MG63 (cell line): ENCODE measurements around the gene OSTM1. TPM values are rescaled to one million over a fixed set of nuclear protein-coding genes. Genes with fewer than 3 reads are reported as not detected.

ENCODE experiments used
- DNase-seq: peaks from one replicate; pipeline ENCODE4 v3.0.0-alpha.2; 2020
- H3K27me3 ChIP-seq: fragments of 250-450 bp; sonication (Bioruptor Pico); 2 replicates; pipeline ENCODE4 v1.5.1; 2020; ENCODE audit warnings: mild to moderate bottlenecking, moderate library complexity
- H3K36me3 ChIP-seq: fragments of 250-450 bp; sonication (Bioruptor Pico); 2 replicates; pipeline ENCODE4 v1.5.1; 2020; ENCODE audit warnings: mild to moderate bottlenecking, moderate library complexity
- H3K4me3 ChIP-seq: fragments of 250-450 bp; sonication (Bioruptor Pico); 2 replicates; pipeline ENCODE4 v1.5.1; 2020; ENCODE audit warnings: mild to moderate bottlenecking, moderate library complexity
- H3K9me3 ChIP-seq: fragments of 250-450 bp; sonication (Bioruptor Pico); 2 replicates; pipeline ENCODE4 v1.5.1; 2020; ENCODE audit warnings: mild to moderate bottlenecking, moderate library complexity
- total RNA-seq: library from RNA; depleted of rRNA; stranded (reverse); fragments of >200 nt; shearing (Covaris generic); gene quantifications from 2 replicates; pipeline ENCODE4 v1.2.3, GENCODE V29; 2014; ENCODE audit warnings: low replicate concordance; rRNA removed

OSTM1 gene
- total RNA-seq, result 21.5 and 34.5 TPM in 2 replicates

- DNase-seq, result peak; percentile 91
- Histone ChIP-seq H3K36me3 (no peaks in the 10 kb centered on the region), H3K27me3 (no peaks in the 10 kb centered on the region), H3K4me3 (peak within 1 kb of the TSS; percentile 95), H3K9me3 (no peaks in the 10 kb centered on the region)
These were observed at the start of gene OSTM1 for GRCh38 chr6:108074359-108075144. Gene OSTM1, minus strand, starts transcription at chr6:108074741. Its CDS starts 90 bp downstream, at chr6:108074651.

GRCh38 chr6:108123946-108124345 lies 49.4 kb upstream of the OSTM1 start:
- H3K4me3 ChIP-seq, result no peak overlapping the region
- H3K27me3 ChIP-seq, result no peaks in the 10 kb centered on the region
- H3K36me3 ChIP-seq, result no peaks in the 10 kb centered on the region
- DNase-seq, result no peak
- no peaks in the 10 kb centered on the region for H3K9me3 ChIP-seq

- no peak for DNase-seq
- H3K36me3 ChIP-seq, result no peaks in the 10 kb centered on the region
- H3K27me3 ChIP-seq, result no peaks in the 10 kb centered on the region
- H3K4me3 ChIP-seq, result no peak overlapping the region
- no peaks in the 10 kb centered on the region for H3K9me3 ChIP-seq
These were observed 49.0 kb upstream of the OSTM1 start for GRCh38 chr6:108123481-108123929.

- Histone ChIP-seq H3K4me3 (no peak overlapping the region), H3K27me3 (no peaks in the 10 kb centered on the region)
- DNase-seq, result no peak
These were observed 47.1 kb upstream of the OSTM1 start for GRCh38 chr6:108121612-108122011.

GRCh38 chr6:108120311-108120710 lies 45.8 kb upstream of the OSTM1 start:
- no peaks in the 10 kb centered on the region for H3K36me3 ChIP-seq
- DNase-seq, result no peak
- no peak overlapping the region for H3K4me3 ChIP-seq
- no peaks in the 10 kb centered on the region for H3K9me3 ChIP-seq
- H3K27me3 ChIP-seq, result no peaks in the 10 kb centered on the region

More at GRCh38 chr6:108121612-108122011, 47.1 kb upstream of the OSTM1 start:
- no peaks in the 10 kb centered on the region for H3K36me3 ChIP-seq
- no peaks in the 10 kb centered on the region for H3K9me3 ChIP-seq

GRCh38 chr6:108119769-108120141 lies 45.2 kb upstream of the OSTM1 start:
- Histone ChIP-seq H3K4me3 (no peak overlapping the region), H3K27me3 (no peaks in the 10 kb centered on the region)
- DNase-seq, result no peak

GRCh38 chr6:108118810-108119768 lies 44.5 kb upstream of the OSTM1 start:
- no peaks in the 10 kb centered on the region for H3K9me3 ChIP-seq
- H3K27me3 ChIP-seq, result no peaks in the 10 kb centered on the region
- no peaks in the 10 kb centered on the region for H3K36me3 ChIP-seq
- DNase-seq, result no peak
- no peak overlapping the region for H3K4me3 ChIP-seq

More at GRCh38 chr6:108119769-108120141, 45.2 kb upstream of the OSTM1 start:
- H3K36me3 ChIP-seq, result no peaks in the 10 kb centered on the region
- no peaks in the 10 kb centered on the region for H3K9me3 ChIP-seq

GRCh38 chr6:108118359-108118724 lies 43.8 kb upstream of the OSTM1 start:
- no peak for DNase-seq
- peak overlapping the region; percentile 53 for H3K4me3 ChIP-seq
- no peaks in the 10 kb centered on the region for H3K27me3 ChIP-seq
- H3K36me3 ChIP-seq, result no peaks in the 10 kb centered on the region
- no peaks in the 10 kb centered on the region for H3K9me3 ChIP-seq

GRCh38 chr6:108117427-108118358 lies 43.2 kb upstream of the OSTM1 start:
- Histone ChIP-seq H3K36me3 (no peaks in the 10 kb centered on the region), H3K4me3 (peak overlapping the region; percentile 53), H3K9me3 (no peaks in the 10 kb centered on the region), H3K27me3 (no peaks in the 10 kb centered on the region)
- DNase-seq, result peak; percentile 35

GRCh38 chr6:108116546-108117426 lies 42.2 kb upstream of the OSTM1 start:
- DNase-seq, result no peak
- H3K27me3 ChIP-seq, result no peaks in the 10 kb centered on the region
- no peaks in the 10 kb centered on the region for H3K9me3 ChIP-seq
- H3K36me3 ChIP-seq, result no peaks in the 10 kb centered on the region
- no peak overlapping the region for H3K4me3 ChIP-seq

- H3K4me3 ChIP-seq, result no peak overlapping the region; the same call in 1 of the 2 replicates
- DNase-seq, result peak; percentile 45
- no peaks in the 10 kb centered on the region for H3K27me3 ChIP-seq
- no peaks in the 10 kb centered on the region for H3K9me3 ChIP-seq
- H3K36me3 ChIP-seq, result no peaks in the 10 kb centered on the region
These were observed 41.1 kb upstream of the OSTM1 start for GRCh38 chr6:108115598-108116058.

- Histone ChIP-seq H3K9me3 (no peaks in the 10 kb centered on the region), H3K4me3 (peak overlapping the region; percentile 46), H3K36me3 (no peaks in the 10 kb centered on the region), H3K27me3 (no peaks in the 10 kb centered on the region)
- DNase-seq, result peak; percentile 65
These were observed 40.5 kb upstream of the OSTM1 start for GRCh38 chr6:108114841-108115597.

- Histone ChIP-seq H3K36me3 (no peaks in the 10 kb centered on the region), H3K27me3 (no peaks in the 10 kb centered on the region), H3K4me3 (peak overlapping the region; percentile 20; the same call in 1 of the 2 replicates), H3K9me3 (no peaks in the 10 kb centered on the region)
- DNase-seq, result peak; percentile 29
These were observed 39.3 kb upstream of the OSTM1 start for GRCh38 chr6:108113557-108114519.

GRCh38 chr6:108108374-108108773 lies 33.8 kb upstream of the OSTM1 start:
- Histone ChIP-seq H3K4me3 (no peak overlapping the region), H3K36me3 (no peaks in the 10 kb centered on the region), H3K27me3 (no peaks in the 10 kb centered on the region), H3K9me3 (no peaks in the 10 kb centered on the region)
- DNase-seq, result no peak
